GM23338 (cell line): Measurements from ENCODE around the gene NTM. TPM values are rescaled to one million over a fixed set of nuclear protein-coding genes. Genes with fewer than 3 reads are reported as not detected.

Experiments
- ATAC-seq: fragments of 200-7000 bp; cut with Tn5 transposase; 3 replicates; pipeline ENCODE4 v1.9.1; 2020
- DNase-seq: peaks from one replicate; pipeline ENCODE4 v3.0.0-alpha.2; 2015; ENCODE audit warnings: low spot score
- H2AFZ ChIP-seq: fragments of 200-600 bp; sonication (generic); 2 replicates; pipeline ENCODE4 v1.8.0; 2016; ENCODE audit warnings: antibody characterized with exemption, mild to moderate bottlenecking, moderate library complexity
- H3F3A ChIP-seq: fragments of 200-600 bp; sonication (generic); replicated peaks from 2 replicates; pipeline ENCODE4 v1.8.0; 2017; ENCODE audit warnings: antibody characterized with exemption, mixed run types, low read depth
- H3K27ac ChIP-seq: fragments of 200-600 bp; sonication (generic); 2 replicates; pipeline ENCODE4 v1.6.1; 2016; ENCODE audit warnings: low read depth
- H3K27me3 ChIP-seq: fragments of 200-600 bp; sonication (generic); 2 replicates; pipeline ENCODE4 v1.8.0; 2016; ENCODE audit warnings: mild to moderate bottlenecking, mixed run types, moderate library complexity; ENCODE audit not compliant: insufficient read depth
- H3K36me3 ChIP-seq: fragments of 200-600 bp; sonication (generic); 2 replicates; pipeline ENCODE4 v1.8.0; 2016; ENCODE audit warnings: mild to moderate bottlenecking; ENCODE audit not compliant: insufficient read depth
- H3K4me1 ChIP-seq: fragments of 200-600 bp; sonication (generic); 2 replicates; pipeline ENCODE4 v1.8.0; 2016; ENCODE audit warnings: mild to moderate bottlenecking, moderate library complexity; ENCODE audit not compliant: insufficient read depth
- H3K4me2 ChIP-seq: fragments of 200-600 bp; sonication (generic); 2 replicates; pipeline ENCODE4 v1.7.1; 2017; ENCODE audit warnings: mixed run types
- H3K4me3 ChIP-seq: fragments of 200-600 bp; sonication (generic); 2 replicates; pipeline ENCODE4 v1.6.1; 2016; ENCODE audit warnings: mixed run types
- H3K79me2 ChIP-seq: fragments of 200-600 bp; sonication (generic); replicated peaks from 2 replicates; pipeline ENCODE4 v1.8.0; 2017; ENCODE audit warnings: mild to moderate bottlenecking; ENCODE audit not compliant: insufficient read depth
- H3K9me2 ChIP-seq: fragments of 200-600 bp; sonication (generic); 2 replicates; pipeline ENCODE4 v1.8.0; 2017; ENCODE audit not compliant: insufficient read depth
- H4K20me1 ChIP-seq: fragments of 200-600 bp; sonication (generic); replicated peaks from 2 replicates; pipeline ENCODE4 v1.8.0; 2017; ENCODE audit warnings: mild to moderate bottlenecking; ENCODE audit not compliant: insufficient read depth
- H3K27ac Mint-ChIP-seq: 2 replicates; pipeline ENCODE4 v1.8.0; 2020; ENCODE audit warnings: inconsistent platforms, mild to moderate bottlenecking, moderate library complexity, mixed read lengths
- H3K27me3 Mint-ChIP-seq: 3 replicates; pipeline ENCODE4 v1.8.0; 2022; ENCODE audit warnings: low read depth, mild to moderate bottlenecking, moderate library complexity, mixed read lengths, inconsistent platforms; ENCODE audit not compliant: insufficient read depth, poor library complexity
- H3K36me3 Mint-ChIP-seq: 3 replicates; pipeline ENCODE4 v1.8.0; 2021; ENCODE audit warnings: low read depth, mild to moderate bottlenecking, inconsistent platforms, moderate library complexity, mixed read lengths
- H3K4me1 Mint-ChIP-seq: 3 replicates; pipeline ENCODE4 v1.8.0; 2020; ENCODE audit warnings: mild to moderate bottlenecking, inconsistent platforms, mixed read lengths
- H3K4me3 Mint-ChIP-seq: 3 replicates; pipeline ENCODE4 v1.8.0; 2021; ENCODE audit warnings: moderate library complexity, mild to moderate bottlenecking, inconsistent platforms, mixed read lengths
- H3K9me3 Mint-ChIP-seq: 3 replicates; pipeline ENCODE4 v1.8.0; 2020; ENCODE audit warnings: moderate library complexity, mild to moderate bottlenecking, inconsistent platforms, mixed read lengths
- EZH2phosphoT487 ChIP-seq: fragments of 200-600 bp; sonication (generic); IDR thresholded peaks from one replicate; pipeline ENCODE4 v1.8.1; 2018; ENCODE audit warnings: antibody characterized with exemption; ENCODE audit not compliant: unreplicated experiment
- JUNB ChIP-seq: IDR thresholded peaks from one replicate; pipeline ENCODE4 v1.6.1; 2016; ENCODE audit warnings: antibody characterized with exemption; ENCODE audit not compliant: unreplicated experiment
- POLR2AphosphoS5 ChIP-seq: IDR thresholded peaks from 2 replicates; pipeline ENCODE4 v1.6.1; 2016; ENCODE audit warnings: antibody characterized with exemption, low read depth
- STAT1 ChIP-seq: IDR thresholded peaks from one replicate; pipeline ENCODE4 v1.6.1; 2016; ENCODE audit warnings: antibody characterized with exemption; ENCODE audit not compliant: unreplicated experiment
- ZNF114 ChIP-seq: fragments of 250-450 bp; sonication (Bioruptor Pico); IDR thresholded peaks from 2 replicates; pipeline ENCODE4 v1.5.0; 2020; ENCODE audit warnings: mild to moderate bottlenecking, moderate library complexity
- ZNF331 ChIP-seq: fragments of 250-450 bp; sonication (Bioruptor Pico); IDR thresholded peaks from 2 replicates; pipeline ENCODE4 v1.5.0; 2020; ENCODE audit warnings: low read depth, mild to moderate bottlenecking, moderate library complexity
- ZNF462 ChIP-seq: fragments of 250-450 bp; sonication (Bioruptor Pico); IDR thresholded peaks from 2 replicates; pipeline ENCODE4 v1.5.0; 2020; ENCODE audit warnings: mild to moderate bottlenecking, moderate library complexity
- polyA plus RNA-seq: library from polyadenylated mRNA; unstranded; fragments of >200 nt; fragmentation: Nextera tagmentation; extraction: Ambion mirVana; gene quantifications from 2 replicates; pipeline ENCODE4 v1.2.1, GENCODE V29; 2016
- total RNA-seq: library from RNA; depleted of rRNA; stranded (reverse); fragments of >200 nt; shearing (Covaris generic); gene quantifications from 2 replicates; pipeline ENCODE4 v1.2.3, GENCODE V29; 2014

The NTM gene
- total and polyA plus RNA-seq, 2 experiments from 2014 or later = 10.6 to 14.6 TPM

DNA sequence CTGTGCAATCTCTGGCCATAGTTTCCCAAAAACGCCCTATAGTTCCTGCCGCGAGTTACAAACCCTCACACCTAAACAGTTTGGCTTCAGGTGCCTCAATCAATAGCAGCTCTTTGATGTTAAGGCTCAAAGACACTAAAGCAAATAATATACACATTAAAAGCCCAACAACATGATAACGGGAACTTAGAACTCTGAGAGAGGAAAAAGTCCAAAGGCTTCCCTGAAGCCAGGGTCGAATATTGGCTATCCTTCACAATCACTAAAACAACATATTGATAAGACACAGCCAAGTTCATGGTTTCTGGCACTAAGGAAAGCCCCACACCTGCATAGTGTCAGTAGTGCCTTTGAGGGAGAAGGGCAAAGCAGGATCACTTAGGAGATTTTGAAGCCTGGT lies 54.9 kb downstream of the NTM start (continued):
- TF ChIP-seq ZNF462 (CRISPR knock-in tag) = no peak
- no peak for TF ChIP-seq ZNF331

GRCh38 chr11:131428853-131429252 lies 58.4 kb downstream of the NTM start:
- Histone ChIP-seq H4K20me1 (no peaks in the 10 kb centered on the region; the same call in none of the 2 replicates), H3K4me3 (no peak overlapping the region), H3K79me2 (no peaks in the 10 kb centered on the region), H3K27ac (no peak overlapping the region), H3K4me2 (no peak overlapping the region), H3K9me2 (no peaks in the 10 kb centered on the region; the same call in 1 of the 2 replicates), H2AFZ (no peak overlapping the region), H3K36me3 (no peaks in the 10 kb centered on the region), H3F3A (no peaks in the 10 kb centered on the region), H3K27me3 (no peaks in the 10 kb centered on the region), H3K4me1 (no peaks in the 10 kb centered on the region)
- DNase-seq (no peak), ATAC-seq (no peak)
- Mint-ChIP-seq H3K27me3 (peaks cover 1% of the 10 kb centered on the region), H3K4me3 (no peak overlapping the region), H3K9me3 (no peaks in the 10 kb centered on the region; the same call in 2 of the 3 replicates), H3K36me3 (no peaks in the 10 kb centered on the region), H3K27ac (no peak overlapping the region), H3K4me1 (peaks cover 1% of the 10 kb centered on the region; the same call in 1 of the 3 replicates)
- TF ChIP-seq POLR2AphosphoS5 = no peak
- TF ChIP-seq EZH2phosphoT487 = no peak
- TF ChIP-seq JUNB = no peak
- no peak for TF ChIP-seq ZNF462 (CRISPR knock-in tag)
- no peak for TF ChIP-seq STAT1
- TF ChIP-seq ZNF114 (CRISPR knock-in tag) = no peak
